GM18505 (cell line): ENCODE results near the gene STX18.
A peak's percentile ranks its signal among the peaks of the same experiment; 100 is the strongest.
"Not testable (repeated sequence)": the region's sequence is repeated elsewhere in the genome, so short reads cannot be mapped to it uniquely, and the experiment has no call there.

Experiments used
- ATAC-seq: cut with Tn5 transposase; IDR thresholded peaks from one replicate; pipeline ENCODE4 v1.9.1; 2021; ENCODE audit not compliant: unreplicated experiment
- POLR2A ChIP-seq: IDR thresholded peaks from 4 replicates; pipeline ENCODE4 v1.6.1; 2011; ENCODE audit warnings: borderline replicate concordance; ENCODE audit not compliant: insufficient read depth, insufficient read length; ENCODE audit errors: extremely low read depth

The STX18 gene

DNA sequence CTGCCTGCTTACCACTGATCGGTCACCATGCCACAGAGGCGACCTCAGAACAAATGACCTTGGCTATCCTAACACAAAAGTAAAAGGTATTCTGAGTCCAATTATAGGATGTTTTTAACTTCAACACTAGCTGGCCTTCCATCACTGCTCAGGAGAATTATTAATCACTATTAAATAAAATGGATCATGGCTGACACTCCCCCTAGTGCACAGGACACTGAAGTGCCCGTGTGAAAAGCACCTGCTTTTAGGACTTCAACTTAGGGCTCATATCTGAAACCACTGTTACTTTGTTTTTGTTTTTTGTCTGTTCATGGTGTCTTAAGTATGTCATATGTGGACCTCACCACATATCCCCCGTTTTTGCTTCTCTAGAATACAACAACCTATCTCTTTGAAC is 33.9 kb downstream of the STX18 start:
- ATAC-seq = no peak
- TF ChIP-seq POLR2A = no peak

GRCh38 chr4:4507403-4507802 is 34.4 kb downstream of the STX18 start:
- TF ChIP-seq POLR2A = no peak
- ATAC-seq = no peak

- no peak for TF ChIP-seq POLR2A
- ATAC-seq = no peak
Observed at GRCh38 chr4:4506961-4507360, 34.9 kb downstream of the STX18 start.

DNA sequence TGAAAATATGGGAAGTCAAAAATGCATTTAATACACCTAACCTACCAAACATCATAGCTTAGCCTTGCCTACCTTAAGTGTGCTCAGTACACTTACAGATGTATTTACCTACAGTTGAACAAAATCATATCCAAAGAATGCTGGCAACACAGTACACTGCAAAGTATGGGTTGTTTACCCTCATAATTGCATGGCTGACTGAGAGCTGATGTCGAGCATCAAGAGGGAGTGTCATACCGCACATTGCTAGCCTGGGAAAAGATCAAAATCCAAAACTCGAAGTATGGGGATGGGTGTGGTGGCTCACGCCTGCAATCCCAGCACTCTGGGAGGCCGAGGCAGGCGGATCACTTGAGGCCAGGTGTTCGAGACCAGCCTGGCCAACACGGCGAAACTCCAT is 36.6 kb downstream of the STX18 start:
- ATAC-seq = not testable (repeated sequence)

DNA sequence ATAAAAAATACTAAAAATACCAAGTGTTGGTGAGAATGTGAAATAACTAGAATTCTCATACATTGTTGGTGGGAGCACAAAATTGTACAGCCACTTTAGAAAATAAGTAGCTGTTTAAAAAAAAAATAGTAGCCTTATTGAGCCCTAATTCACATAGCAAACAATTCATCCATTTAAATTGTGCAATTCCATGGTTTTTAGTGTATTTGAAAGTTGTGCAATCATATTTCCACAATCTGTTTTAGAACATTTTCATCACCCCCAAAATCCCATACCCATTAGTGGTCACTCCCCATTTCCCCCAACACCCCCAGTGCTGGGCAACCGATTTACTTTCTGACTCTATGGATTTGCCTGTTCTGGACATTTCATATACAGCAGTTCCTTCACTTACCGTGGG is 37.1 kb downstream of the STX18 start:
- ATAC-seq = no peak
- TF ChIP-seq POLR2A = no peak

GRCh38 chr4:4502694-4503311 is 39.0 kb downstream of the STX18 start:
- ATAC-seq = no peak
- no peak for TF ChIP-seq POLR2A

DNA sequence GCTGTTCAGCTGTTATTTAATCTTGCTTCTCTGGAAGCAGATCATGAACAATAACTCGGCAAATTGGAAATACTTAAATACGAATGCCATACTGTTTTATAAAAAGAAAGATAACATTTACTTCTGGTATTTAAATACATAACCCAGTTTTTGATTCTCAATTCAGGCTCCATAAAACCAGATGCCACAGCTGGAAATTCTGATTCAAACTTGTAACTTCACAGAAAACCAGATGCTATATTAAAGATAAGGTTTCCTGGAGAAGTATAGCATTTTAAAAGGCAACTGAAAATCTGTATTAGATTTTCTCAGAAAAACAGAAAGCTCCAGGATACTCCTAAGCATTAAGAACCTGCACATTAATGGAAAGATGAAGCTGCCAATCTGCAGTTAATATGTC is 40.2 kb downstream of the STX18 start:
- no peak for ATAC-seq
- TF ChIP-seq POLR2A = no peak

DNA sequence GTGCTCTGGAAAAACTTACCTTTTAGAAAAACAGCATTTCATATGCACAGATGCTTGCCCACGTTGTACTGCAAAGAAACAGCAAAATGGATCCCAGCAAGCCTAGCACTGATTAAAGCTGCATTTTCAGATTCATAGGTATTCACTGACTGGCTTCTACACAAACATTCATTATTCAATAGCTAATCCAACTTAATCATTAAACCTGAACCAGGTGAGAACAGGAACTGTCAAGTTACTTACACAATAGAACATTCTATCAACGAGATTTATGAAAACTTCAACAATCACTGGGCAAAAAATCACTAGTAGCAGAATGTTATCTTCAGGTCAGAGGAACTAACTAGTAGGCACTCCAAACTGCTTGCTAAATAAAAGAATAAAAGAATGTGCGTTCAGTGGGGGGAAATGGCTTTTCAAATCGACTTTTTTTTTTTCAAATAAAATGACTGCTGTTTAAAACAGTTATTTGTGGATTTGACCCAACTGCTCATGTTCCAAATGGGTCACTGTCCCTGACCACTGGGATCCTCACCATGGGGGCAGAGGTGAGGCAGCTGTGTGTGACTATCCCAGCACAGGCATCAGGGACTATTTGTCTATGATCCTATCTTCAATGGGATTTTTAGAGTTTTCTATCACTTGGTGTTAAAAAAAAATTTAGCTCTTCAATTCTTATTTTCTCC is 42.3 kb downstream of the STX18 start:
- no peak for TF ChIP-seq POLR2A
- ATAC-seq = no peak

DNA sequence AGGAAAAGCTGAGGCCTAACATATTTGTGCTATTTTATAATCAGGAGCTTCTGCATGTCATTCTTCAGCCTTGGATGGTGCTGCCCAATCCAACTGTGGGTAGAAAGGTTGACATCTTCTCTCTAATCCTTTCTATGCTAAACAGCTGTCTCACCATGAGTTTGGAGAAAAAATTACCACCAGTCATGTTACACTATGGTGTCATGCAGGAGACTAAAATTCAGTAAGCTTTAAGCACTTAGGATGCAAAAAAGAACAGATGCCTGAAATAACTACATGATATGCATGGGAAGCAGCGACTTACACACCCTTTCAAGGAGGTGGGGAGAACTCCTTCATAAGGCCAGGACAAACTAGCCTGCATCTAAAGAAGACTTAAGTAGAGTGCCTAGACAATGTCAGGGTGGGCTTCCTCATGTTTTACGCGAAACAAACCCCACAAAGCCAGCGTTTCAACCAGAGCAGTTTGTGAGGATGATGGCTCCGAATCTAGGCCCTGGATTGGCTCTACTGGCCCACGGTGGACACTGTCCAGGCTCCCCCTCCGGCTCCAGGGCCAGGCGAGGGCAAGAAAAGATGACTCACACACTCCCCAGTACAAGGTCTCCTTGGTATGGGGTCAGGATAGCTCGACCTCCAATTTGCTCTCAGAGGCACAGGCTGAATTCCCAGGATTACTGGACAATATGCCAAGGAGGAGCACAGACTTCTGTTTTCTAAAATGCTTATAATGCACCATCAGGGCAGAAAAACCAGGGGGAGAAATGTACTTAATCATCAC is 45.1 kb downstream of the STX18 start:
- no peak for ATAC-seq
- no peak for TF ChIP-seq POLR2A

DNA sequence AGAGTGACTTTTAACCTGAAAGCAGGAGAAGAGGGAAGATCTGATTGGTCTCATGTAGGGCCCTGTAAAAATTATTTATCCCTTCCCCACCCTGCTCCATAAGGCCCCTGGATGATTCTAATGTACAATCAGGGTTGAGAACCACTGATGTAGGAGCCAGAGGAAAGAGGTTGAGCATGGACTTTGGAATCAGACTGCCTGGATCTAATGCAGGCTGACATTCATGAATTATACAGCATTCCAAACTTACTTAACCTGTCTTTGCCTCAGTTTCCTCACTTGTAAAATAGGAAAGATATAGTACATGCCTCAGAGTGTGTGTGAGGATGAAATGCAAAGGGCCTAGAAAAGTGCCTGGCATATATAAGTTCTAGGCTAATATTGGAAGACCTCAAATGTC is 47.0 kb downstream of the STX18 start:
- ATAC-seq = no peak

DNA sequence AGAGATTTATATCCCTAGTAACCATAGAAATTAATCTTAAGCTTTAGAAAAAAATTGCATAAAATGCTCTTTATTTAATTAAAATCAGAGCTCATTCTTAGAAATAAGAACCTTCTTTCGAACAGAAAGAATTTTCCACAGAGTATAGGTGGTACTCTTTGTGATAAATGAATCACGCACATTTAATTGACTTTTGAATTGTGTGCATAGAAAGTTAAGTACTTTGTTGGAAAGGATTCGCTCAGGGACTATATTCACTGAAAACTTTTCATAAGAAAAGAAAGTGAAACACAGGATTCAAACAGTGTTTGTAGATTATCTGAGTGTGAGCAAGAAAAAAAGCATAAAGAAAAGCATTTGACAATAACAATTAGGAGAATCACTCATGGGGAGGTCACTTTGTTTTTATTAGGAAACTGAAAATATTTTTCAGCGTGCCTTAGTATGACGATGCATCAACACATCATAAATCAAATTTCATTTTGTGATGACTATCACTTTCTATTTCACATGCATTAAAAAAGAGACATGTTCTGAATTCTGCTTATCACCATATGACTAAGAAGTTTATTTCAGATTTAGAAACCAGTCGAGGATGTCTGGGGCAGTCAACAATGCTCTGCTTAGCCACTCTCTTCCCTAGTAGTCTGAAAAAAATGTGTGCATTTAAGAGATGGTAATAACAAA is 49.5 kb downstream of the STX18 start:
- TF ChIP-seq POLR2A = no peak
- peak; percentile 57 for ATAC-seq

More for the DNA sequence above, 47.0 kb downstream of the STX18 start:
- no peak for TF ChIP-seq POLR2A

DNA sequence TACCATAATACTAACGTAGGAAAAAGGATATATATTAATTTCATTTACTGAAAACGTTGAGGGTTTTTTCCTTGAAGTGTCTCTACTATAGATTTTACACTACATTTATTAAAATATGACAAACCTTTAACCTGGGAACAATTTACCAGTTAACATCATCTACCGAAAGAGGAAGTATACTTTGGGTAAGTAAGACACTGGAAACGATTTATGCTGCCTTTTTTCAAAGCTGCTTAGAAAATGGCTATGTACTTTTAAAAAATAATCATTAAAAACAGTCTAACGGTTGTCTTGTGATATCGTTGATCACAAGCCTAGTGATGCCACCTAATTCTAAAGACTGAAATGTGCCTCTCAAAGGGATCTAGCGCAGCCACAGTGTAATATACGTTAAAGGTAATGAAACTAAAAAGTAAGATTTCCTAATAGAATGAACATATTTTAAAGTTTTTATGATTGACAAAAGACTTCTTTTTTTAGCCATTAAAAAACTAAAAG is 50.4 kb downstream of the STX18 start:
- no peak for TF ChIP-seq POLR2A
- no peak for ATAC-seq

DNA sequence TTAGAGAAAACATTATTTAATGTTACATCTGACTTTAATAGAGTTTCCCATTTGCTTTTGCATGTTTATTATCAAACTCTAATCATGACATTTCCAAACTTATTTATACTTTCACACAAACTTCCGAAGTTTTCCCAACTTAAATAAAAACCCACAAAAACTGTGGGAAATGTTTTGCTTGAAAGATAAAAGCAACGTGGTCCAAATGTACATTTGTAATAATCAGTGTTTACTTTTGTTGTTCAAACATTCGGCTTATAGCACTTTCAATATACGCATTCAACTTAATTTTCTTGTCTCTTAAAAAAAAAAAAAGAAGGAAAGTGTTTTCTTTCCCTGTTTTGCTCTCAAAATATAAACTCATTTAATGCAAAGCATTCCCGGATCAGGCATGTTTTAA is 51.0 kb downstream of the STX18 start:
- no peak for TF ChIP-seq POLR2A
- no peak for ATAC-seq
